WTC11 (cell line): Measurements from ENCODE around the gene PRR23E. TPM values are rescaled to one million over a fixed set of nuclear protein-coding genes. Genes with fewer than 3 reads are reported as not detected.

Experiments
- ATAC-seq: fragments of 200-7000 bp; cut with Tn5 transposase; 2 replicates; pipeline ENCODE4 v1.10.0; 2021; ENCODE audit warnings: mild to moderate bottlenecking, moderate library complexity
- CTCF ChIA-PET: fragments of 300-600 bp; sonication (Branson Sonifier 250); formaldehyde crosslinking; loops from one replicate; lab custom pipeline; 2021; ENCODE audit warnings: antibody characterized with exemption; lab: Charles Lee
- POLR2A ChIA-PET: fragments of 350-600 bp; sonication (Branson Sonifier 250); formaldehyde crosslinking; loops from one replicate; lab custom pipeline; 2021; ENCODE audit warnings: antibody characterized with exemption; lab: Charles Lee
- DNase-seq: peaks from one replicate; pipeline ENCODE4 v3.0.0; 2021; ENCODE audit warnings: low spot score
- H3K27ac Mint-ChIP-seq: 2 replicates; pipeline ENCODE4 v1.8.0; 2021; ENCODE audit warnings: mixed read lengths
- H3K27me3 Mint-ChIP-seq: 2 replicates; pipeline ENCODE4 v1.8.0; 2021; ENCODE audit warnings: low read depth, mild to moderate bottlenecking, moderate library complexity, mixed read lengths
- H3K36me3 Mint-ChIP-seq: 2 replicates; pipeline ENCODE4 v1.8.0; 2021; ENCODE audit warnings: mixed read lengths
- H3K4me1 Mint-ChIP-seq: 2 replicates; pipeline ENCODE4 v1.8.0; 2022; ENCODE audit warnings: mixed read lengths
- H3K4me3 Mint-ChIP-seq: 2 replicates; pipeline ENCODE4 v1.8.0; 2021; ENCODE audit warnings: mild to moderate bottlenecking, moderate library complexity, mixed read lengths
- H3K9me3 Mint-ChIP-seq: 2 replicates; pipeline ENCODE4 v1.8.0; 2021; ENCODE audit warnings: mixed read lengths
- E2F1 ChIP-seq: sonication (generic); formaldehyde crosslinking; IDR thresholded peaks from 2 replicates; pipeline ENCODE4 v1.8.0; 2022; ENCODE audit warnings: mild to moderate bottlenecking, missing genetic modification reagents
- ESRRA ChIP-seq: sonication (generic); formaldehyde crosslinking; IDR thresholded peaks from 2 replicates; pipeline ENCODE4 v1.8.1; 2022; ENCODE audit warnings: mild to moderate bottlenecking, missing genetic modification reagents, borderline replicate concordance
- FOXP1 ChIP-seq: sonication (generic); formaldehyde crosslinking; IDR thresholded peaks from 2 replicates; pipeline ENCODE4 v1.8.0; 2022; ENCODE audit warnings: missing genetic modification reagents, mild to moderate bottlenecking, moderate library complexity, borderline replicate concordance
- JUN ChIP-seq: sonication (generic); formaldehyde crosslinking; IDR thresholded peaks from 2 replicates; pipeline ENCODE4 v1.8.0; 2023; ENCODE audit warnings: mild to moderate bottlenecking, missing genetic modification reagents
- KAT7 ChIP-seq: sonication (generic); formaldehyde crosslinking; IDR thresholded peaks from 2 replicates; pipeline ENCODE4 v1.8.1; 2023; ENCODE audit warnings: missing genetic modification reagents, mild to moderate bottlenecking, borderline replicate concordance
- MXD4 ChIP-seq: fragments of 250-450 bp; sonication (Bioruptor Pico); IDR thresholded peaks from 2 replicates; pipeline ENCODE4 v1.8.0; 2021; ENCODE audit warnings: mild to moderate bottlenecking, moderate library complexity, borderline replicate concordance
- MYBL2 ChIP-seq: sonication (generic); formaldehyde crosslinking; IDR thresholded peaks from 2 replicates; pipeline ENCODE4 v1.8.1; 2023; ENCODE audit warnings: mild to moderate bottlenecking, moderate library complexity, missing genetic modification reagents
- NR1H2 ChIP-seq: sonication (generic); formaldehyde crosslinking; IDR thresholded peaks from 2 replicates; pipeline ENCODE4 v1.9.0; 2021; ENCODE audit warnings: mild to moderate bottlenecking, moderate library complexity, missing genetic modification reagents
- OVOL2 ChIP-seq: fragments of 250-450 bp; sonication (Bioruptor Pico); IDR thresholded peaks from 2 replicates; pipeline ENCODE4 v1.9.0; 2021; ENCODE audit warnings: mild to moderate bottlenecking, borderline replicate concordance
- PRDM15 ChIP-seq: sonication (generic); formaldehyde crosslinking; IDR thresholded peaks from 2 replicates; pipeline ENCODE4 v1.8.0; 2022; ENCODE audit warnings: missing genetic modification reagents
- SMAD3 ChIP-seq: sonication (generic); formaldehyde crosslinking; IDR thresholded peaks from 2 replicates; pipeline ENCODE4 v1.8.0; 2022; ENCODE audit warnings: missing genetic modification reagents, mild to moderate bottlenecking, borderline replicate concordance
- SMAD4 ChIP-seq: sonication (generic); formaldehyde crosslinking; IDR thresholded peaks from 2 replicates; pipeline ENCODE4 v1.8.0; 2022; ENCODE audit warnings: mild to moderate bottlenecking, missing genetic modification reagents
- SP1 ChIP-seq: sonication (generic); formaldehyde crosslinking; conservative IDR thresholded peaks from 2 replicates; pipeline ENCODE4 v1.8.1; 2022; ENCODE audit warnings: missing genetic modification reagents
- TEAD1 ChIP-seq: sonication (generic); formaldehyde crosslinking; IDR thresholded peaks from 2 replicates; pipeline ENCODE4 v1.8.0; 2022; ENCODE audit warnings: mild to moderate bottlenecking, missing genetic modification reagents
- TP53 ChIP-seq: sonication (generic); formaldehyde crosslinking; IDR thresholded peaks from 2 replicates; pipeline ENCODE4 v1.8.1; 2023; ENCODE audit warnings: mild to moderate bottlenecking, missing genetic modification reagents
- ZNF423 ChIP-seq: fragments of 250-450 bp; sonication (Bioruptor Pico); IDR thresholded peaks from 2 replicates; pipeline ENCODE4 v2.1.2; 2022; ENCODE audit warnings: mild to moderate bottlenecking, moderate library complexity
- ZNF532 ChIP-seq: fragments of 250-450 bp; sonication (Bioruptor Pico); IDR thresholded peaks from 2 replicates; pipeline ENCODE4 v1.9.0; 2021; ENCODE audit warnings: mild to moderate bottlenecking, borderline replicate concordance
- total RNA-seq: library from RNA; stranded (reverse); gene quantifications from 3 replicates; pipeline ENCODE4 v1.2.3, GENCODE V29; 2021
- TF ChIP-seq, protein P1 (sequence below): sonication (generic); formaldehyde crosslinking; IDR thresholded peaks from 2 replicates; pipeline ENCODE4 v1.8.1; 2023; ENCODE audit warnings: mild to moderate bottlenecking, missing genetic modification reagents, moderate library complexity
- TF ChIP-seq, protein P2 (sequence below): sonication (generic); formaldehyde crosslinking; conservative IDR thresholded peaks from 2 replicates; pipeline ENCODE4 v1.8.1; 2023; ENCODE audit warnings: mild to moderate bottlenecking, low read depth, missing genetic modification reagents, moderate library complexity

PRR23E gene
- total RNA-seq, 1 experiment from 2014 or later: not detected

DNA sequence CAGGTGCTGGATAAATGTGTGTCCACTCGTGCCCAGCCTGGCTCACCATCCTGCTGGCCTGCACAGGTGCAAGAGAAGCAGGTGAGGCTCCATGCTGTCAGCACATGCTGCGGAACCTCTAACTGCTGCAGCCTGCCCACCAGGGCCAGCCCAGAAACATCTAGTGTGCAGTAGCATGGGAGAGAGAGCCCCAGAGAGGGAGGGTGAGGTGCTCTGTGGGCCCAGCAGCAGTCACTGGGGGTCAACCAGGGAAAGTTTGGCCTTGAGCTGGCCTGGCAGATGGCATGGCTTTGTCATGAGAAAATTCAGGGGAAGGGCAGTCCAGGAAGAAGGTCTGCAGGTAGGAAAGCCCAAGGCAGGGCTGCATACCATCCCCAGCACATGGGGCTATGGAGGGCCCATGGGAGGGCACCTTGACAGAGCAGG lies 18.2 kb upstream of the PRR23E start:
- CTCF ChIA-PET: no interaction called here

DNA sequence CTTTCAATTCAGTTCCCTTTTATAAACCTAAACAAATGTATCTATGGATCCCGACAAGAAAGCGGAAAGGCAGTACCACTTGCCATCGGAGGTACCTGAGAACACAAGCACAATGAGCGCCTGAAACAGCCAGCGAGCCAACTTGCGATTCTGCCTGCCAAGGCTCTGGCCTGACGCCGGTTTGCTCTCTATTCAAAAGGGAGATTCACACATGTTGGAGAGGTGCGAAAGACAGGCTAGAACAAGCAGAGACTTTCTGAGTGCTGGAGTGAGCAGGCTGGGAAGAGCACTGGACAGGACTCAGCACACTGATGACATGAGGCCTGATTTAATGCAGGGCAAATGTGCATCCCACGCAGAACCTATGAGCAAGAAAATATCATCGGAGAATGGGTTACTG lies 17.7 kb upstream of the PRR23E start:
- ATAC-seq: no peak
- no peak for DNase-seq
- peaks cover 11% of the 10 kb centered on the region; the same call in 1 of the 2 replicates for H3K4me1 Mint-ChIP-seq
- H3K27me3 Mint-ChIP-seq: no peaks in the 10 kb centered on the region
- H3K27ac Mint-ChIP-seq: no peak overlapping the region
- H3K36me3 Mint-ChIP-seq: no peaks in the 10 kb centered on the region
- TF ChIP-seq FOXP1 (CRISPR knock-in tag) (no peak), MXD4 (CRISPR knock-in tag) (no peak), JUN (no peak)
- TF ChIP-seq, protein P1, sequence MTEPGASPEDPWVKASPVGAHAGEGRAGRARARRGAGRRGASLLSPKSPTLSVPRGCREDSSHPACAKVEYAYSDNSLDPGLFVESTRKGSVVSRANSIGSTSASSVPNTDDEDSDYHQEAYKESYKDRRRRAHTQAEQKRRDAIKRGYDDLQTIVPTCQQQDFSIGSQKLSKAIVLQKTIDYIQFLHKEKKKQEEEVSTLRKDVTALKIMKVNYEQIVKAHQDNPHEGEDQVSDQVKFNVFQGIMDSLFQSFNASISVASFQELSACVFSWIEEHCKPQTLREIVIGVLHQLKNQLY (CRISPR knock-in tag): no peak
- TF ChIP-seq, protein P2, sequence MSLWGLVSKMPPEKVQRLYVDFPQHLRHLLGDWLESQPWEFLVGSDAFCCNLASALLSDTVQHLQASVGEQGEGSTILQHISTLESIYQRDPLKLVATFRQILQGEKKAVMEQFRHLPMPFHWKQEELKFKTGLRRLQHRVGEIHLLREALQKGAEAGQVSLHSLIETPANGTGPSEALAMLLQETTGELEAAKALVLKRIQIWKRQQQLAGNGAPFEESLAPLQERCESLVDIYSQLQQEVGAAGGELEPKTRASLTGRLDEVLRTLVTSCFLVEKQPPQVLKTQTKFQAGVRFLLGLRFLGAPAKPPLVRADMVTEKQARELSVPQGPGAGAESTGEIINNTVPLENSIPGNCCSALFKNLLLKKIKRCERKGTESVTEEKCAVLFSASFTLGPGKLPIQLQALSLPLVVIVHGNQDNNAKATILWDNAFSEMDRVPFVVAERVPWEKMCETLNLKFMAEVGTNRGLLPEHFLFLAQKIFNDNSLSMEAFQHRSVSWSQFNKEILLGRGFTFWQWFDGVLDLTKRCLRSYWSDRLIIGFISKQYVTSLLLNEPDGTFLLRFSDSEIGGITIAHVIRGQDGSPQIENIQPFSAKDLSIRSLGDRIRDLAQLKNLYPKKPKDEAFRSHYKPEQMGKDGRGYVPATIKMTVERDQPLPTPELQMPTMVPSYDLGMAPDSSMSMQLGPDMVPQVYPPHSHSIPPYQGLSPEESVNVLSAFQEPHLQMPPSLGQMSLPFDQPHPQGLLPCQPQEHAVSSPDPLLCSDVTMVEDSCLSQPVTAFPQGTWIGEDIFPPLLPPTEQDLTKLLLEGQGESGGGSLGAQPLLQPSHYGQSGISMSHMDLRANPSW: no peak
- TF ChIP-seq, all 79 proteins: peak for 0
- ChIA-PET POLR2A (no interaction called here), CTCF (no interaction called here)
- peaks cover 14% of the 10 kb centered on the region for H3K9me3 Mint-ChIP-seq
- no peak overlapping the region for H3K4me3 Mint-ChIP-seq

More for the DNA sequence above, 18.2 kb upstream of the PRR23E start:
- no peak for TF ChIP-seq TP53 (CRISPR knock-in tag)
- peaks cover 11% of the 10 kb centered on the region; the same call in 1 of the 2 replicates for H3K4me1 Mint-ChIP-seq
- ATAC-seq (no peak), DNase-seq (no peak)
- peaks cover 15% of the 10 kb centered on the region for H3K9me3 Mint-ChIP-seq
- no peak overlapping the region for H3K4me3 Mint-ChIP-seq
- H3K36me3 Mint-ChIP-seq: no peaks in the 10 kb centered on the region
- POLR2A ChIA-PET: no interaction called here
- no peaks in the 10 kb centered on the region for H3K27me3 Mint-ChIP-seq
- no peak overlapping the region for H3K27ac Mint-ChIP-seq

DNA sequence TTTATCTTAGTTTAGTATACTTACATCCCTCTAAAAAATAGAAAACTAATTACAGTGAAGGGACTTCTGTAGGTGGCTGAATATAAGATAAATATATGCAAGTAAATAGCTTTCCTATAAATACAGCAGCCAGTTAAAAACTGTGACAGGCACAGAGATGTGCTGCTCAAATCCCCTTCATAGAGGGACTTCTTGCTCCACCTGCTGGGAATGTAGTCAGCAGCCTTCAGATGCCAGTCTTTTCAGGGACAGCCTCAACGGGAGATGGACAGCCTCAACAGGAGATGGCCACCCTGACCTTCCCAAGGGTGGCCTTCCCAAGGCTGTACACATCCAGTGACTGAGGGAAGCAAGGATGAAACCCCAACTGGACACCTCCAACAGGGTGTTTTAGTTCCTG lies 15.7 kb upstream of the PRR23E start:
- CTCF ChIA-PET: interaction anchor here (1.2 kb wide), 1 partner anchor 278 kb away, joined by 3 read pairs; no protein-coding TSS in a partner anchor
- TF ChIP-seq OVOL2 (no peak), ESRRA (no peak), NR1H2 (CRISPR knock-in tag) (no peak), MYBL2 (CRISPR knock-in tag) (no peak), TEAD1 (no peak), SMAD3 (CRISPR knock-in tag) (no peak), PRDM15 (no peak), E2F1 (CRISPR knock-in tag) (no peak), ZNF532 (CRISPR knock-in tag) (no peak), KAT7 (CRISPR knock-in tag) (no peak), ZNF423 (CRISPR knock-in tag) (no peak), SP1 (CRISPR knock-in tag) (no peak), SMAD4 (CRISPR knock-in tag) (no peak)

More for the DNA sequence above, 15.7 kb upstream of the PRR23E start:
- Mint-ChIP-seq H3K27ac (no peak overlapping the region), H3K36me3 (no peaks in the 10 kb centered on the region), H3K27me3 (no peaks in the 10 kb centered on the region), H3K4me3 (no peak overlapping the region), H3K4me1 (peaks cover 15% of the 10 kb centered on the region), H3K9me3 (peaks cover 14% of the 10 kb centered on the region)
- ATAC-seq (no peak), DNase-seq (no peak)
- POLR2A ChIA-PET: no interaction called here
